IPS-NIHi11 (cell line): ENCODE results near the gene MYH15.
"Not testable (repeated sequence)": the region's sequence is repeated elsewhere in the genome, so short reads cannot be mapped to it uniquely, and the experiment has no call there.

ENCODE experiments used
- DNase-seq: peaks from one replicate; pipeline ENCODE4 v3.0.0; 2012; ENCODE audit warnings: mixed read lengths, low spot score

MYH15 gene

GRCh38 chr3:108383306-108383705 lies 127.1 kb downstream of the MYH15 start:
- no peak for DNase-seq

GRCh38 chr3:108381529-108382140 lies 128.8 kb downstream of the MYH15 start:
- DNase-seq: no peak

GRCh38 chr3:108380128-108380795 lies 130.1 kb downstream of the MYH15 start:
- no peak for DNase-seq

GRCh38 chr3:108378952-108379342 lies 131.4 kb downstream of the MYH15 start:
- not testable (repeated sequence) for DNase-seq

- DNase-seq: no peak
These were observed 132.0 kb downstream of the MYH15 start for GRCh38 chr3:108378153-108378951.

GRCh38 chr3:108377384-108377783 lies 133.0 kb downstream of the MYH15 start:
- no peak for DNase-seq

- DNase-seq: no peak
These were observed 134.4 kb downstream of the MYH15 start for GRCh38 chr3:108376026-108376425.

- no peak for DNase-seq
These were observed 151.4 kb downstream of the MYH15 start for GRCh38 chr3:108359011-108359410.

GRCh38 chr3:108357042-108357441 lies 153.4 kb downstream of the MYH15 start:
- DNase-seq: no peak

GRCh38 chr3:108354562-108354961 lies 155.8 kb downstream of the MYH15 start:
- DNase-seq: no peak

GRCh38 chr3:108352176-108352575 lies 158.2 kb downstream of the MYH15 start:
- DNase-seq: no peak

GRCh38 chr3:108346301-108347227 lies 163.8 kb downstream of the MYH15 start:
- DNase-seq: no peak

- no peak for DNase-seq
These were observed 164.7 kb downstream of the MYH15 start for GRCh38 chr3:108345492-108346205.

- DNase-seq: no peak
These were observed 166.9 kb downstream of the MYH15 start for GRCh38 chr3:108343491-108343890.

- no peak for DNase-seq
These were observed 167.4 kb downstream of the MYH15 start for GRCh38 chr3:108342837-108343486.

- no peak for DNase-seq
These were observed 168.5 kb downstream of the MYH15 start for GRCh38 chr3:108341911-108342310.

GRCh38 chr3:108338901-108339545 lies 171.4 kb downstream of the MYH15 start:
- DNase-seq: no peak

GRCh38 chr3:108334701-108335100 lies 175.7 kb downstream of the MYH15 start:
- no peak for DNase-seq

GRCh38 chr3:108333961-108334360 lies 176.4 kb downstream of the MYH15 start:
- DNase-seq: no peak

- DNase-seq: no peak
These were observed 178.6 kb downstream of the MYH15 start for GRCh38 chr3:108331792-108332191.
